ENCODE data around the gene DENND5B. TPM values are rescaled to one million over a fixed set of nuclear protein-coding genes. Genes with fewer than 3 reads are reported as not detected.

Gene DENND5B
- total RNA-seq, 1 experiment from 2014 or later, result 13.8 TPM

DNA sequence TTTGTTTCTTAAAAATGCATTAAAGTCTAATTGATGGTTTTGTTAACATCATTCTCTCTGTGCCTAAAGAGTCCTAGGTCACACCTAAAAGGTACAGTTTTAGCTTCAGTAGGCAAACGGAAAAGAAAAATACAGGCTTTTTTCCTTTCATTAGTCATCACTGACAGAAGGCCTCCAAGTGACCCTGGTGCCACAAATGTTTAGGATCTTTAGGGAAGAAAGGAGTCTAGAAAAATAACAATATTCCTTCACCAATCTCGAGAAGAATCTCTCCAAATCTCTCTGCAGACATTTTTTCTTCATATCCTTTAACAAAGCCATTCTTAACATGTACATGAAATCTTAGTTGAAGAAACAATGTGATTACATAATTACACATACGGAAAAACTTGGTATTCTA lies 2.0 kb downstream of the DENND5B start (continued):
- TF ChIP-seq JUN (CRISPR knock-in tag; IDR thresholded peaks at IDR 0.05), result no peak
- TF ChIP-seq, protein P1, sequence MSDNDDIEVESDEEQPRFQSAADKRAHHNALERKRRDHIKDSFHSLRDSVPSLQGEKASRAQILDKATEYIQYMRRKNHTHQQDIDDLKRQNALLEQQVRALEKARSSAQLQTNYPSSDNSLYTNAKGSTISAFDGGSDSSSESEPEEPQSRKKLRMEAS (CRISPR knock-in tag; IDR thresholded peaks at IDR 0.05), result no peak
- TF ChIP-seq, protein P2, sequence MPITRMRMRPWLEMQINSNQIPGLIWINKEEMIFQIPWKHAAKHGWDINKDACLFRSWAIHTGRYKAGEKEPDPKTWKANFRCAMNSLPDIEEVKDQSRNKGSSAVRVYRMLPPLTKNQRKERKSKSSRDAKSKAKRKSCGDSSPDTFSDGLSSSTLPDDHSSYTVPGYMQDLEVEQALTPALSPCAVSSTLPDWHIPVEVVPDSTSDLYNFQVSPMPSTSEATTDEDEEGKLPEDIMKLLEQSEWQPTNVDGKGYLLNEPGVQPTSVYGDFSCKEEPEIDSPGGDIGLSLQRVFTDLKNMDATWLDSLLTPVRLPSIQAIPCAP (CRISPR knock-in tag; IDR thresholded peaks at IDR 0.05), result no peak
- TF ChIP-seq, protein P3, sequence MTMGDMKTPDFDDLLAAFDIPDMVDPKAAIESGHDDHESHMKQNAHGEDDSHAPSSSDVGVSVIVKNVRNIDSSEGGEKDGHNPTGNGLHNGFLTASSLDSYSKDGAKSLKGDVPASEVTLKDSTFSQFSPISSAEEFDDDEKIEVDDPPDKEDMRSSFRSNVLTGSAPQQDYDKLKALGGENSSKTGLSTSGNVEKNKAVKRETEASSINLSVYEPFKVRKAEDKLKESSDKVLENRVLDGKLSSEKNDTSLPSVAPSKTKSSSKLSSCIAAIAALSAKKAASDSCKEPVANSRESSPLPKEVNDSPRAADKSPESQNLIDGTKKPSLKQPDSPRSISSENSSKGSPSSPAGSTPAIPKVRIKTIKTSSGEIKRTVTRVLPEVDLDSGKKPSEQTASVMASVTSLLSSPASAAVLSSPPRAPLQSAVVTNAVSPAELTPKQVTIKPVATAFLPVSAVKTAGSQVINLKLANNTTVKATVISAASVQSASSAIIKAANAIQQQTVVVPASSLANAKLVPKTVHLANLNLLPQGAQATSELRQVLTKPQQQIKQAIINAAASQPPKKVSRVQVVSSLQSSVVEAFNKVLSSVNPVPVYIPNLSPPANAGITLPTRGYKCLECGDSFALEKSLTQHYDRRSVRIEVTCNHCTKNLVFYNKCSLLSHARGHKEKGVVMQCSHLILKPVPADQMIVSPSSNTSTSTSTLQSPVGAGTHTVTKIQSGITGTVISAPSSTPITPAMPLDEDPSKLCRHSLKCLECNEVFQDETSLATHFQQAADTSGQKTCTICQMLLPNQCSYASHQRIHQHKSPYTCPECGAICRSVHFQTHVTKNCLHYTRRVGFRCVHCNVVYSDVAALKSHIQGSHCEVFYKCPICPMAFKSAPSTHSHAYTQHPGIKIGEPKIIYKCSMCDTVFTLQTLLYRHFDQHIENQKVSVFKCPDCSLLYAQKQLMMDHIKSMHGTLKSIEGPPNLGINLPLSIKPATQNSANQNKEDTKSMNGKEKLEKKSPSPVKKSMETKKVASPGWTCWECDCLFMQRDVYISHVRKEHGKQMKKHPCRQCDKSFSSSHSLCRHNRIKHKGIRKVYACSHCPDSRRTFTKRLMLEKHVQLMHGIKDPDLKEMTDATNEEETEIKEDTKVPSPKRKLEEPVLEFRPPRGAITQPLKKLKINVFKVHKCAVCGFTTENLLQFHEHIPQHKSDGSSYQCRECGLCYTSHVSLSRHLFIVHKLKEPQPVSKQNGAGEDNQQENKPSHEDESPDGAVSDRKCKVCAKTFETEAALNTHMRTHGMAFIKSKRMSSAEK (CRISPR knock-in tag; IDR thresholded peaks at IDR 0.05; ENCODE audit: borderline replicate concordance), result no peak
- TF ChIP-seq ZNF416 (CRISPR knock-in tag; IDR thresholded peaks at IDR 0.05), result no peak
- no peak for TF ChIP-seq CREM (CRISPR knock-in tag; IDR thresholded peaks at IDR 0.05)

DNA sequence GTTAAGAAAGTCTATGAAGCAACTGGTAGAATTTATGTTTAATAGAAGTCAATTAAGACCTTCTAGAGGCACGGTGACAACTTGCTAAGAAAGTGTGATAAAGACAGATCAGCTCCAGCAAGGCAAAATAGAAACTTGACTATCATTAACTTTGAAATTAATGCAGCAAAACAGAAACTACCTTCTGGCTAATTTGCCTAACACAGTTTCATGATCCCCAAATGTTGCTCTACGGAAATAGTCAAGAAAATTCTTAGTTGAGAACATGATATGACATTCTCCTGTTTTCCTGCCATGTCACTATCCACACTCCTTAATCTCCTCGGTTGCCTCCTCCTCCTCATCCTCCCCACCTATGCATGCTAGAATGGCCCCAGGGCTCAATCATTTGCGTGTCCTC lies 4.2 kb downstream of the DENND5B start:
- no peaks in the 10 kb centered on the region; the same call in 1 of the 2 replicates for H3K36me3 Mint-ChIP-seq
- no peaks in the 10 kb centered on the region for H3K9me3 Mint-ChIP-seq
- ChIA-PET POLR2A (no interaction called here), CTCF (no interaction called here)
- ATAC-seq, result no peak
- H3K4me1 Mint-ChIP-seq, result peaks cover 35% of the 10 kb centered on the region
- no peak for TF ChIP-seq FOXK1 (CRISPR knock-in tag; IDR thresholded peaks at IDR 0.05)
- TF ChIP-seq EMX1 (CRISPR knock-in tag; IDR thresholded peaks at IDR 0.05), result no peak
- TF ChIP-seq, protein P4, sequence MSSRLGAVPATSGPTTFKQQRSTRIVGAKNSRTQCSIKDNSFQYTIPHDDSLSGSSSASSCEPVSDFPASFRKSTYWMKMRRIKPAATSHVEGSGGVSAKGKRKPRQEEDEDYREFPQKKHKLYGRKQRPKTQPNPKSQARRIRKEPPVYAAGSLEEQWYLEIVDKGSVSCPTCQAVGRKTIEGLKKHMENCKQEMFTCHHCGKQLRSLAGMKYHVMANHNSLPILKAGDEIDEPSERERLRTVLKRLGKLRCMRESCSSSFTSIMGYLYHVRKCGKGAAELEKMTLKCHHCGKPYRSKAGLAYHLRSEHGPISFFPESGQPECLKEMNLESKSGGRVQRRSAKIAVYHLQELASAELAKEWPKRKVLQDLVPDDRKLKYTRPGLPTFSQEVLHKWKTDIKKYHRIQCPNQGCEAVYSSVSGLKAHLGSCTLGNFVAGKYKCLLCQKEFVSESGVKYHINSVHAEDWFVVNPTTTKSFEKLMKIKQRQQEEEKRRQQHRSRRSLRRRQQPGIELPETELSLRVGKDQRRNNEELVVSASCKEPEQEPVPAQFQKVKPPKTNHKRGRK (CRISPR knock-in tag; IDR thresholded peaks at IDR 0.05; ENCODE audit: borderline replicate concordance), result no peak
- TF ChIP-seq, protein P5, sequence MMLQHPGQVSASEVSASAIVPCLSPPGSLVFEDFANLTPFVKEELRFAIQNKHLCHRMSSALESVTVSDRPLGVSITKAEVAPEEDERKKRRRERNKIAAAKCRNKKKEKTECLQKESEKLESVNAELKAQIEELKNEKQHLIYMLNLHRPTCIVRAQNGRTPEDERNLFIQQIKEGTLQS (CRISPR knock-in tag; conservative IDR thresholded peaks at IDR 0.05), result no peak
- no peak for TF ChIP-seq CREM (CRISPR knock-in tag; IDR thresholded peaks at IDR 0.05)
- TF ChIP-seq, protein P6, sequence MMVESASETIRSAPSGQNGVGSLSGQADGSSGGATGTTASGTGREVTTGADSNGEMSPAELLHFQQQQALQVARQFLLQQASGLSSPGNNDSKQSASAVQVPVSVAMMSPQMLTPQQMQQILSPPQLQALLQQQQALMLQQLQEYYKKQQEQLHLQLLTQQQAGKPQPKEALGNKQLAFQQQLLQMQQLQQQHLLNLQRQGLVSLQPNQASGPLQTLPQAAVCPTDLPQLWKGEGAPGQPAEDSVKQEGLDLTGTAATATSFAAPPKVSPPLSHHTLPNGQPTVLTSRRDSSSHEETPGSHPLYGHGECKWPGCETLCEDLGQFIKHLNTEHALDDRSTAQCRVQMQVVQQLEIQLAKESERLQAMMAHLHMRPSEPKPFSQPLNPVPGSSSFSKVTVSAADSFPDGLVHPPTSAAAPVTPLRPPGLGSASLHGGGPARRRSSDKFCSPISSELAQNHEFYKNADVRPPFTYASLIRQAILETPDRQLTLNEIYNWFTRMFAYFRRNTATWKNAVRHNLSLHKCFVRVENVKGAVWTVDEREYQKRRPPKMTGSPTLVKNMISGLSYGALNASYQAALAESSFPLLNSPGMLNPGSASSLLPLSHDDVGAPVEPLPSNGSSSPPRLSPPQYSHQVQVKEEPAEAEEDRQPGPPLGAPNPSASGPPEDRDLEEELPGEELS (CRISPR knock-in tag; IDR thresholded peaks at IDR 0.05), result no peak
- TF ChIP-seq NFE2L1 (CRISPR knock-in tag; IDR thresholded peaks at IDR 0.05), result no peak
- TF ChIP-seq, protein P7, sequence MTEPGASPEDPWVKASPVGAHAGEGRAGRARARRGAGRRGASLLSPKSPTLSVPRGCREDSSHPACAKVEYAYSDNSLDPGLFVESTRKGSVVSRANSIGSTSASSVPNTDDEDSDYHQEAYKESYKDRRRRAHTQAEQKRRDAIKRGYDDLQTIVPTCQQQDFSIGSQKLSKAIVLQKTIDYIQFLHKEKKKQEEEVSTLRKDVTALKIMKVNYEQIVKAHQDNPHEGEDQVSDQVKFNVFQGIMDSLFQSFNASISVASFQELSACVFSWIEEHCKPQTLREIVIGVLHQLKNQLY (CRISPR knock-in tag; IDR thresholded peaks at IDR 0.05), result no peak
- no peak for TF ChIP-seq ZNF121 (CRISPR knock-in tag; IDR thresholded peaks at IDR 0.05)
- no peak for DNase-seq (ENCODE audit: low spot score)
- peaks cover 22% of the 10 kb centered on the region for H3K27me3 Mint-ChIP-seq (ENCODE audit: low read depth)
- H3K4me3 Mint-ChIP-seq, result no peak overlapping the region
- H3K27ac Mint-ChIP-seq, result no peak overlapping the region

DNA sequence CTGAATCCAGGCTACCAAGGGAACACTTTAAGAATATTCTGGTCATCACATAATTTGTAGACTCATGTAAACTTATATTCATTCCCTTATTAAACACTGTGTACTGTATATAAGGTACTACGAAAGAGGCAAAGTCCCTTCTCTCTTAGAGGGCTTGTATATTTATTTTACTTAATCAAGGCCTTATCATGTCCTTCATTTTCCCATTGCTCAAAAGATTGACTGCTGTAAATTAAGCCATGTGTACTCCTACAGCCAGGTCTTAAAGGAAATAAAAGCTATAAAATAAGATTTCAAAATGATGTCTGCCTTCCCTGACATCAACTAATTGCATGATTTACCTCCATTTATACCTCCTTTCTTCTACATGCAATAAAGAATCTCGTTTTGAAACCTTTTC lies 5.0 kb downstream of the DENND5B start:
- DNase-seq (ENCODE audit: low spot score) (no peak), ATAC-seq (no peak)
- Mint-ChIP-seq H3K27me3 (ENCODE audit: low read depth) (peaks cover 17% of the 10 kb centered on the region), H3K27ac (no peak overlapping the region), H3K4me3 (no peak overlapping the region), H3K4me1 (peaks cover 31% of the 10 kb centered on the region), H3K9me3 (no peaks in the 10 kb centered on the region), H3K36me3 (no peaks in the 10 kb centered on the region; the same call in 1 of the 2 replicates)
- ChIA-PET CTCF (no interaction called here), POLR2A (no interaction called here)
- TF ChIP-seq MXD4 (CRISPR knock-in tag; IDR thresholded peaks at IDR 0.05; ENCODE audit: borderline replicate concordance), result no peak
- TF ChIP-seq, protein P8, sequence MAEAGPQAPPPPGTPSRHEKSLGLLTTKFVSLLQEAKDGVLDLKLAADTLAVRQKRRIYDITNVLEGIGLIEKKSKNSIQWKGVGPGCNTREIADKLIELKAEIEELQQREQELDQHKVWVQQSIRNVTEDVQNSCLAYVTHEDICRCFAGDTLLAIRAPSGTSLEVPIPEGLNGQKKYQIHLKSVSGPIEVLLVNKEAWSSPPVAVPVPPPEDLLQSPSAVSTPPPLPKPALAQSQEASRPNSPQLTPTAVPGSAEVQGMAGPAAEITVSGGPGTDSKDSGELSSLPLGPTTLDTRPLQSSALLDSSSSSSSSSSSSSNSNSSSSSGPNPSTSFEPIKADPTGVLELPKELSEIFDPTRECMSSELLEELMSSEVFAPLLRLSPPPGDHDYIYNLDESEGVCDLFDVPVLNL (CRISPR knock-in tag; IDR thresholded peaks at IDR 0.05; ENCODE audit: borderline replicate concordance, low read depth), result no peak
- TF ChIP-seq, protein P9, sequence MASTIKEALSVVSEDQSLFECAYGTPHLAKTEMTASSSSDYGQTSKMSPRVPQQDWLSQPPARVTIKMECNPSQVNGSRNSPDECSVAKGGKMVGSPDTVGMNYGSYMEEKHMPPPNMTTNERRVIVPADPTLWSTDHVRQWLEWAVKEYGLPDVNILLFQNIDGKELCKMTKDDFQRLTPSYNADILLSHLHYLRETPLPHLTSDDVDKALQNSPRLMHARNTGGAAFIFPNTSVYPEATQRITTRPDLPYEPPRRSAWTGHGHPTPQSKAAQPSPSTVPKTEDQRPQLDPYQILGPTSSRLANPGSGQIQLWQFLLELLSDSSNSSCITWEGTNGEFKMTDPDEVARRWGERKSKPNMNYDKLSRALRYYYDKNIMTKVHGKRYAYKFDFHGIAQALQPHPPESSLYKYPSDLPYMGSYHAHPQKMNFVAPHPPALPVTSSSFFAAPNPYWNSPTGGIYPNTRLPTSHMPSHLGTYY (CRISPR knock-in tag; IDR thresholded peaks at IDR 0.05), result no peak
- TF ChIP-seq TEAD4 (CRISPR knock-in tag; IDR thresholded peaks at IDR 0.05), result no peak
- TF ChIP-seq HMGA2 (CRISPR knock-in tag; IDR thresholded peaks at IDR 0.05), result no peak
- TF ChIP-seq, protein P10, sequence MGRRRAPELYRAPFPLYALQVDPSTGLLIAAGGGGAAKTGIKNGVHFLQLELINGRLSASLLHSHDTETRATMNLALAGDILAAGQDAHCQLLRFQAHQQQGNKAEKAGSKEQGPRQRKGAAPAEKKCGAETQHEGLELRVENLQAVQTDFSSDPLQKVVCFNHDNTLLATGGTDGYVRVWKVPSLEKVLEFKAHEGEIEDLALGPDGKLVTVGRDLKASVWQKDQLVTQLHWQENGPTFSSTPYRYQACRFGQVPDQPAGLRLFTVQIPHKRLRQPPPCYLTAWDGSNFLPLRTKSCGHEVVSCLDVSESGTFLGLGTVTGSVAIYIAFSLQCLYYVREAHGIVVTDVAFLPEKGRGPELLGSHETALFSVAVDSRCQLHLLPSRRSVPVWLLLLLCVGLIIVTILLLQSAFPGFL (CRISPR knock-in tag; IDR thresholded peaks at IDR 0.05; ENCODE audit: borderline replicate concordance), result no peak
